Right renal cortex interstitium (tissue), 3 donors: ENCODE data around the gene AFAP1. TPM values are rescaled to one million over a fixed set of nuclear protein-coding genes. Genes with fewer than 3 reads are reported as not detected.

ENCODE experiments used
- DNase-seq, 3 donors: peaks; one replicate each; pipeline ENCODE4 v3.0.0-alpha.2; 2013; ENCODE audit warnings: low read depth in 3 of 3, low spot score in 2 of 3
- polyA plus RNA-seq, 3 donors: library from polyadenylated mRNA; unstranded; fragments of 120-200 nt; gene quantifications; one replicate each; pipeline ENCODE4 v1.2.1, GENCODE V29; 2013; ENCODE audit not compliant: insufficient read length in 3 of 3

AFAP1 gene
- polyA plus RNA-seq, 3 donors: 18.2 to 20.5 (median 20.4) TPM

DNA sequence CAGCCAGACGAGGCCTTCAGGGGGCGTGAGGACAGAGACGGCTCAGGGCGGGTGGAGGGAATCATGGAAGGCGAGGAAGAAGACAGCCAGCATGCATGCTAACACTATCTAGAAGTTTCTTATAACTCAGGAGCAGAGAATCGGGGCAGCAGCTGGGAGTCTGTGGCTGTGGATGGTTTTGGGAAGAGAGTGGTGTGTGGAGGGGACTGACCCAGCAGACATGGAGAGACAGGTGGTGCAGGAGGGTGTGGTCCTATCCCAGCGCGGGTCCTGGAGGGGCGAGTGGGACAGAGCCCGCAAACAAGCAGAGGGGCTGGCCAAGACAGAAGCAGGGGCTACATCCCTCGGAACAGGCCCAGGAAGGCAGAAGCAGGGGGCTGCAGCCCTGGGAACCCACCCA is 192.1 kb downstream of the AFAP1 start:
- DNase-seq: no peak

GRCh38 chr4:7747062-7747385 is 192.6 kb downstream of the AFAP1 start:
- no peak for DNase-seq

DNA sequence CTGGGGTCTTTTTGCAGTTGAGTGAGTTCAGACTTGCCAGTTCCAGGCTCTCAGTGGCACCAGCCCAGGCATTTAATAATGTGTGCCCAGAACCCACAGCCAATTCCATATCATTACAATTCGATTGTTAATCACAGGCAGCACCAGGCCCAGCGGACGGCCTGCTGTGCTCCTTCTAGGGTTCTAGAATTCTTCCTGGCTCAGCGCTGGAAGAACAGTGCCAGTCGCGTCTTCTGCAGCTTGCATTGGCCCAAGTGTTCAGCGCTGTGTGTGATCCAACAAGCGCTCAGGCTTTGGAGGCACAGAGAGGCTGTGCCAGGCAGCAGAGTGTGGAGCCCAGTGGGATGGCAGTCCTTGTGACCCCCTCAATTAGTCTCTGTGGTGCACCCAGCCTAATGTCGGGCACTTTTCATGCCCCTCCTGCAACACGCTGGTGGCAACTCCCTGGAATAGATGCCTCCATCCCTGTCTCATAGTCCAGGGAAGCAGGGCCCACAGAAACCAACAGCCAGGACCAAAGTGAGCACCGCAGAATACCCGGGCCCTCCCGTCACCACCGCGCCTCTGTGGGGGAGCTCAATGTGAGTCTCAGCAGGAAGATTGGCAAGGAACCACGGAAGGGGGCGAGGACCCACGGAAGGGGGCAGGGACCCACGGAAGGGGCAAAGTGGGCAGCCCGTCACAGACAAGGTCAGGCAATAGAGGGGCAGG is 193.2 kb downstream of the AFAP1 start:
- DNase-seq: no peak

DNA sequence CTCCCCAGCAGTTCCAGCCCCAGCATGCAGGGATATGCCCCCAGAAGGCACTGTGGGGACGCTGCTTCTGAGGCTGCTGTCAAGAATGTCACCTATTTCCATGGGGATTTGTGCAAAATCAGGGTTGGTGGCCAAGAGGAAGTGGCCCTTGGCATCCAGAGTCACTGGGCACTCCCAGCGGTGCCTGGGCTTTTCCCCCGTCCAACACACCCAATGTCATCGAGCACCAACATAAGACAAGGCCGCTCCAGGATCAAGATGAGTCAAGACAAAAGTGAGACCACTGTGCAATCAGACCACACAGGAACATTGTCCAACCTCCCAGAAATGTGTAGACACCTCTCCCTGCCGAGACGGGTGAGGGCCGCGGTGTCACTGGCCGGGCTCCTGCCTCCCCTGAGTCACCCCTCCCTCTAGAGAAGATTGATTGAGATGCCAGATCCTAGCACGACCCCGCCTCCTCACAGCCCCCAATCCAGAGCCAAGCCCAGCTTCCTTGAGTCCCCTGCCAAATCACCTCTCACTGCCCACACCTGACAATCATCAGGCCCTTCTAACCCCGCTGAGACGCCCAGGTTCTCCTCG is 194.3 kb downstream of the AFAP1 start:
- no peak for DNase-seq

- DNase-seq: no peak
These were observed 195.4 kb downstream of the AFAP1 start for GRCh38 chr4:7744142-7744804.

GRCh38 chr4:7742807-7743280 is 196.8 kb downstream of the AFAP1 start:
- DNase-seq: no peak

- no peak for DNase-seq
These were observed 197.5 kb downstream of the AFAP1 start for GRCh38 chr4:7741946-7742806.

- no peak for DNase-seq
These were observed 198.7 kb downstream of the AFAP1 start for GRCh38 chr4:7740866-7741525.

DNA sequence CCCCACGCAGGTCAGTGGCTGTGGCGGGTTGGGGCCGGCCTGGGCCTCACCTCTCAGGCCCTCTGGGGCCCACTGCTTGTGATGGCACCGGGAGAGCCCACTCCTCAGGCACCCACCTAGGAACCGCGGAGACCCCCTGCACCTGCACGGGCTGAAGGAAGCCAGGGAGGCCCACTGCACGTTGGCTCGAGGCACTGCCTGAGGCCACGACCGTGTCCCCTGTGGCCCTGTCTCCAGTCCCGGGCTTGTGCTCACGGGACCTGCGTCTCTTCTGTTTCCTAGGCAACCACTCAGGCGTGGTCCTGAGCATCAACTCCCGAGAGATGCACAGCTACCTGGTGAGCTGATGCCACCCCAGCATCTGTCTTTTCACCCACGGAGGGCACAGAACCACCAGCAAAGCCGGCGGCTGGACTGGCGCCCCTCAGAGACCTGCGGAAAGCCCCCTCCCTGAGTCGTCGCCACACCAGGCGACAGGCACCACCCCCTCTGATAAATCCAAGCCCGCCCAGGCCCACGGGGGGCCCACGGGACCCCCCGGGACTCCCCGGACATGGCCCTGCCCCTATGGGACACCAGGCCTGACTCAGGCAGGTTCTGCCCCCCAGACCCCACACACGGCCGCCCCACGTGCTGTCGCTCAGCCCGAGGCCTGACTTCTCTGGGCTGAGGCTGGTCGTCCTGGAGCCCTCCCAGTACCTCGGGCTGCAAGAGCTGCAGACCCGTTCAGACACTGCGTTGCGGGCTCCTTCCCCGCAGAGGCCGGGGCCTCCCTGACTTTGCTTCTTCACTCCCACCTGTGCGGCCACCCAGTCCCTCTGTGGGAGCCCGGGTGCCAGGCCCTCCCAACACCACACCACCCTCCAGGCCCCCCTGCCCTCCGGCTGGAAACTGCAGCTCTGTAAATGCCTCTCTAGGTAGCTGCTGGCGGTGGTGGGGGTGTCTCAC is 199.5 kb downstream of the AFAP1 start:
- no peak for DNase-seq

DNA sequence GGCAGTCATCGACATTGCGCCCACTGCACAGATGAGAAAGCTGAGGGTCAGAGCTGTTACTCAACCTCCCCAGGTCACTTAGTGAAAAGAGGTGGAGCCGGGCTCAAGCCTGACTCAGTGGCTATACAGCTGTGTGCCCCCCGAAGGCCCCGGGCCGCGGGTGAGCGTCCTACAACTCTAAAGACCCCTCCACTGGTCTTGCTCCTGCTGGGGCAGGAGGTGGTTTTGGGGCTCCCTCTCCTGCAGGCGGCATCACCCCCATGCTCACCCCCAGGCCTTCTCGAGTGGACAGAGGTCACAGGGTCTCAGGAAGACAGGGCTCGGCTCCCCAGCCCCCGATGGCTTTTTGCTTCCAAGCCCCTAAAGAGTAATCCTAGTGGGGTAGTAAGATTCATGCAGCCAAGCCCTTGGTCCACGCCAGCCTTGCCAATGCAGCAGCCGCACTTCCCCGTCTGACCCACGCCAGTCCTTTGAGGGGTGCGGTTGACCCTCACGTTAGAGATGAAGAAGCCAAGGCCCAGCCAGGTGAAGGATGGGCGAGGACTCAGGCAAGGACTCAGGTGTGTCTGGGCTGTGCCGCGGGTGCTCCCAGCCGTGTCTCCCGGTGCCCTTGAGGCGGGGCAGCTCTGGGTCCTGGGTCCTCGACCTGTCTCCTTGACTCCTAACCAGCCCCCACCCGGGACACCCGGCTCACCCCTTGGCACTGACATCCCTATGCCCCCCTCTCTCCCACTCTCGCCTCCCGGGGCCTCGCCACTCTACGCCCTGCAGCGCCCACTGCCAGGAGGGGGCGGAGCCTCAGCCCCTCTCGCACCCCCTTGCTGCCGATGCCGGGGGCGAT is 200.4 kb downstream of the AFAP1 start:
- no peak for DNase-seq

DNA sequence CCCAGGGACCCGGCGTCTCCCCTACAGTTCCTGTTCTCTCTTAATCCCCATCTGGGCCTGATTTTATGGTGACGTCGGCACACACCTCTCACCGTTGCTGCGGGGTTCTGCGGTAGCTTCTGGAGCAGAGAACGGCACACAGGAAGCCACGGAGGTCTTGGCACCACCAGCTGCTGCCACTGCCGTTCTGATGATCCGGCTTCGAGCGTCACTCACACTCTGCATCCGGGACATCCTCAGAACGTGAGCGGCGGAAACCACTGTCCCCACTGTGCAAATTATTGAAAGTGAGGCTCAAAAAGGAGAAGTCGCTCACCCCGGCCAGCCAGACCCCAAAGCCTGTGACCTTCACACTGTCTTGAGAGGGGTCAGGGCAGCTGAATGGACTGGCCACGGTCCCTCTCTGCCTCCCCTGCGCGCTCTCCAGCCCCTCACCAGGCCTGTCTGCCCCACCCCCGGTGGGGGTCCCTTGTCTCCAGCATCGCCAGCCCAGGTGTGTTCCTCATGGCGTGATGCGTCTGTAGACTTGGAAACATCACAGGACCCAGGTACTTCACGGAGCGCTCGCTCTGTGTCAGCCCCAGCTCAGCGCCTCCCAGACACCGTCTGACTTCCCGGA is 201.1 kb downstream of the AFAP1 start:
- no peak for DNase-seq

GRCh38 chr4:7737752-7738457 is 201.8 kb downstream of the AFAP1 start:
- no peak for DNase-seq

GRCh38 chr4:7737268-7737645 is 202.4 kb downstream of the AFAP1 start:
- no peak for DNase-seq

DNA sequence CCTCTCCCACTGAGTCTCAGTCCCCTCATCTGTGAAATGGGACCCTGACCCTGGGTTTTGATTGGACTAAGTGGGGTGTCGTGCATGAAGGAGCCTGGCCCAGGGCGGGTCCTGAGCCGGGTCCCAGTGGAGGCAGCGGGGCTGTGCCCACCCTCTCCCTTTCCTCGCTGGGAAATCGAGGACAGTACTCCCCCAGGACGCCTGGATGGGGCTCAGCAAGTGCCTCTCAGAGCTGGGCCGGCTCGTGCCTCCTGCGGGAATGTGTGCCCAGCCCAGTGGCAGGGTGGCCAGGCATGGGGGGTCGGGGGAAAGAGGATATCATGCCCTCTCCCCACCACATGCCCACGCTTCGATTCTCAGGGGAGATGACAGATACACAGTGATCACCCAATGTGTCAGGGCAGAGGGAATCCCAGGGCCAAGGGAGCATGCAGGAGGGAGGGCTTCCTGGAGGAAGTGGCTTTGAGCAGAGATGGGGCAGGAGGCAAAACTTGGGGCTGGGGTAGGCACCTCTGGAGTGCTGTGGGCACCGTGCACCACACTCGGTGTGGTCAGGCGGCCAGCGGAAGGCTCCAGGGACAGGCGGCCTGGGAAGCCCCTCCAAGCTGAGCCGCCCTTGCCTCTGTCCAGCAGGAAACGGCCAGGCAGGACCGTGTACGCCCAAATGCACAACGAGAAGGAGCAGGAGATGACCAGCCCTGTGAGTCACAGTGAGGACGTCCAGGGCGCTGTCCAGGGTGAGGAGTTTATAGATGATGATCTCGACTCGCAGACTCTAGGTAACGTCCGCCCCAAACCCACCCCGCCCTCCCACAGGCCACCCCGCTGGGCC is 203.0 kb downstream of the AFAP1 start:
- peak in 1 of 3 donors; percentile 26 for DNase-seq

DNA sequence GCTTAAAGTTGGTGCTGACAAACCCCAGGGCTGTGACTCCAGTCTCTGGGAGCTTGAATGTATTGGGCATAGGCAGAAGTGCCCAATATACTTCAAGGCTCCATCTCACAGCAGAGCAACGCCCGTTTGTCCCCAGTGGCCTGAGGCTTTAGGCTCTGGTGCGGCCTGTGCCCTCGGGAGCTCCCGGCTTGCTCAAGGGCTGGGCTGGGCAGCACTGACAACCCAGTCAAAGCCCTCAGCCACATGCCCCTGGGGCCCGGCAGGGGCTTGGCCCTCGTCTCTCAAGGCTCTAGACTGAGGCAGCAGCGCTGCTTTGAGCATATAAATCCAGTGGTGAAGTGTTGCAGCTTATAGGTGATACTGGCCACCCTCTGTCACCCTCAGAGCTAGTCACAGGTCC is 203.7 kb downstream of the AFAP1 start:
- no peak for DNase-seq

DNA sequence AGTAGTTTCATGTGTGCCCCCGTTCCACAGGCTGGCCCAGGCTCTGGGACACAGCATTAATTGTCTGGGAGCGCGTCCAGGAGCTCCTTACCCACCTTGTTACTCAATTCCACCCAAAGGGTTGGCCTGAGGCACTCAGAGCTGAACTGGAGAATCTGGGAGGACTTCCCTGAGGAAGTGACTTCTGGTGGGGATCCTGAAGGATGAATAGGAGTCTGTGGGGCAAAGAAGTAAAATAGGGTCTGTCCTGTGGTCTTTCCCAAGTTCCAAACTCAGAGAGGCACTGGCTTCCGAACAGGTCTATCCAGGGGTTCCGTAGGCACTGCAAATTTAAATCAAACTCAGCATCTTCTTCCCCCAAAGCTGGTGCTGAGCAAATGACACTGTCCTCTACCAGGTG is 204.3 kb downstream of the AFAP1 start:
- DNase-seq: no peak
